Liver (tissue), 3 donors: ENCODE data around the gene PSTPIP1.

ENCODE experiments used
- CTCF ChIP-seq: fragments of 150-350 bp; IDR thresholded peaks from 2 replicates; pipeline ENCODE4 v1.5.1; 2017; ENCODE audit warnings: improper control_type of control experiment, low read depth, low read length; ENCODE audit not compliant: missing input control
- FOXA1 ChIP-seq: IDR thresholded peaks from 2 replicates; pipeline ENCODE4 v1.6.1; 2016; ENCODE audit warnings: antibody characterized with exemption
- RAD21 ChIP-seq, 2 donors: IDR thresholded peaks; 2 replicates each; pipeline ENCODE4 v1.6.1; 2016; ENCODE audit warnings: antibody characterized with exemption in 2 of 2, mild to moderate bottlenecking in 2 of 2
- YY1 ChIP-seq: IDR thresholded peaks from 2 replicates; pipeline ENCODE4 v1.6.1; 2016; ENCODE audit warnings: antibody characterized with exemption, mild to moderate bottlenecking
- TF ChIP-seq, protein P1 (sequence below): IDR thresholded peaks from 2 replicates; pipeline ENCODE4 v1.6.1; 2016; ENCODE audit warnings: antibody characterized with exemption
- donor health status: healthy.
- donor health status: healthy.

GRCh38 chr15:76972389-76973361 is 22.3 kb upstream of the PSTPIP1 start:
- no peak for TF ChIP-seq RAD21 (IDR thresholded peaks at IDR 0.05)
- TF ChIP-seq CTCF = no peak
- no peak for TF ChIP-seq YY1
- TF ChIP-seq, protein P1, sequence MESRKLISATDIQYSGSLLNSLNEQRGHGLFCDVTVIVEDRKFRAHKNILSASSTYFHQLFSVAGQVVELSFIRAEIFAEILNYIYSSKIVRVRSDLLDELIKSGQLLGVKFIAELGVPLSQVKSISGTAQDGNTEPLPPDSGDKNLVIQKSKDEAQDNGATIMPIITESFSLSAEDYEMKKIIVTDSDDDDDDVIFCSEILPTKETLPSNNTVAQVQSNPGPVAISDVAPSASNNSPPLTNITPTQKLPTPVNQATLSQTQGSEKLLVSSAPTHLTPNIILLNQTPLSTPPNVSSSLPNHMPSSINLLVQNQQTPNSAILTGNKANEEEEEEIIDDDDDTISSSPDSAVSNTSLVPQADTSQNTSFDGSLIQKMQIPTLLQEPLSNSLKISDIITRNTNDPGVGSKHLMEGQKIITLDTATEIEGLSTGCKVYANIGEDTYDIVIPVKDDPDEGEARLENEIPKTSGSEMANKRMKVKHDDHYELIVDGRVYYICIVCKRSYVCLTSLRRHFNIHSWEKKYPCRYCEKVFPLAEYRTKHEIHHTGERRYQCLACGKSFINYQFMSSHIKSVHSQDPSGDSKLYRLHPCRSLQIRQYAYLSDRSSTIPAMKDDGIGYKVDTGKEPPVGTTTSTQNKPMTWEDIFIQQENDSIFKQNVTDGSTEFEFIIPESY = no peak
- TF ChIP-seq FOXA1 = no peak
